Esophagus squamous epithelium (tissue), 4 donors: ENCODE data around the gene KDM6B.

ENCODE experiments used
- CTCF ChIP-seq, 6 experiments: fragments of 450-650 bp in 4 of 6; fragments of 200-600 bp in 2 of 6; sonication (generic) in 2 of 6; IDR thresholded peaks; one replicate each; pipeline ENCODE4 v1.5.1; 2016 to 2019; ENCODE audit warnings: antibody characterized with exemption in 6 of 6, mild to moderate bottlenecking in 4 of 6, moderate library complexity in 4 of 6
- POLR2A ChIP-seq, 4 donors: fragments of 450-650 bp; IDR thresholded peaks; one replicate each; pipeline ENCODE4 v1.6.1; 2017; ENCODE audit warnings: antibody characterized with exemption in 4 of 4, mild to moderate bottlenecking in 4 of 4, moderate library complexity in 3 of 4

DNA sequence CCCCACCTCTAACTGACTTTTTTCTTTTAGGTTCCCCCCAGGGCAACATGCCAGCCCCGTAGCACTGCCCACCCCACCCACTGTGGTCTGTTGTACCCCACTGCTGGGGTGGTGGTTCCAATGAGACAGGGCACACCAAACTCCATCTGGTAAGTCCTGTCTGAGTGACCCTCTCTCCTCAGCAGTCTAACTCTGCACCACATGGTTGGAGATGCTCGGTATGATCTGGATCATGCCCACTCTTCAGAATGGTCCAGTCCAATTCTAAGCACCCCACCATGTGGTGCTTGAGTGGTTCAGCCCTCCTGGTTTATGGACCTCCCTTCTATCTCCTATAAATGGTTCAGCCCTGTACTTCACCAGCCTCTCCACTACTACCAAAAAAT lies 5.9 kb downstream of the KDM6B start:
- TF ChIP-seq CTCF (IDR thresholded peaks at IDR 0.05) (no peak), POLR2A (IDR thresholded peaks at IDR 0.05) (no peak)
